ENCODE data around the gene TTC28. TPM values are rescaled to one million over a fixed set of nuclear protein-coding genes. Genes with fewer than 3 reads are reported as not detected.
A peak's percentile ranks its signal among the peaks of the same experiment; 100 is the strongest.

The TTC28 gene
- total RNA-seq, 2 donors from 2014 or later: 94.2 to 170 TPM

DNA sequence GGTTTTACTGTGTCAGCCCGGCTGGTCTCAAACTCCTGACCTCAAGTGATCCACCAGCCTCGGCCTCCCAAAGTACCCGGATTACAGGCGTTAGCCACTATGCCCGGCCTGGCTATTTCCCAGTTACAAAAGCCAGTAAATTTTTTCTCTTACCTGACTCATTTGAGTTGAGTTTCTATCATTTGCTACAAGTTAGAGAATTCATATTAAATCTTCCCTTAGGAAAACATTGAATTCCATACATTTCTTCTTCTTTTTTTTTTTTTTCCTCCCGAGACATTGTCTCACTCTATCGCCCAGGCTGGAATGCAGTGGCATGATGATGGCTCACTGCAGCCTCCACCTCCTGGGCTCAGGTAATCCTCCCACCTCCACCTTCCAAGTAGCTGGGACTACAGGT, 36.0 kb upstream of the TTC28 start:
- TF ChIP-seq, protein P1, sequence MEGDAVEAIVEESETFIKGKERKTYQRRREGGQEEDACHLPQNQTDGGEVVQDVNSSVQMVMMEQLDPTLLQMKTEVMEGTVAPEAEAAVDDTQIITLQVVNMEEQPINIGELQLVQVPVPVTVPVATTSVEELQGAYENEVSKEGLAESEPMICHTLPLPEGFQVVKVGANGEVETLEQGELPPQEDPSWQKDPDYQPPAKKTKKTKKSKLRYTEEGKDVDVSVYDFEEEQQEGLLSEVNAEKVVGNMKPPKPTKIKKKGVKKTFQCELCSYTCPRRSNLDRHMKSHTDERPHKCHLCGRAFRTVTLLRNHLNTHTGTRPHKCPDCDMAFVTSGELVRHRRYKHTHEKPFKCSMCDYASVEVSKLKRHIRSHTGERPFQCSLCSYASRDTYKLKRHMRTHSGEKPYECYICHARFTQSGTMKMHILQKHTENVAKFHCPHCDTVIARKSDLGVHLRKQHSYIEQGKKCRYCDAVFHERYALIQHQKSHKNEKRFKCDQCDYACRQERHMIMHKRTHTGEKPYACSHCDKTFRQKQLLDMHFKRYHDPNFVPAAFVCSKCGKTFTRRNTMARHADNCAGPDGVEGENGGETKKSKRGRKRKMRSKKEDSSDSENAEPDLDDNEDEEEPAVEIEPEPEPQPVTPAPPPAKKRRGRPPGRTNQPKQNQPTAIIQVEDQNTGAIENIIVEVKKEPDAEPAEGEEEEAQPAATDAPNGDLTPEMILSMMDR (IDR thresholded peaks at IDR 0.05): no peak
- H3K27me3 ChIP-seq (replicated peaks; ENCODE audit: insufficient read depth): no peaks in the 10 kb centered on the region
- ATAC-seq (ENCODE audit: insufficient number of reproducible peaks, low FRiP score, low read depth): no peak
- no peak for DNase-seq (ENCODE audit: low spot score)
- no peaks in the 10 kb centered on the region for H3K36me3 ChIP-seq
- H3K4me1 ChIP-seq (ENCODE audit: control insufficient read depth in 1 of 2, low read depth in 2 of 2): peaks cover 0 to 14% of the 10 kb centered on the region in 2 donors
- no peaks in the 10 kb centered on the region for H3K9me3 ChIP-seq
- no peak overlapping the region for H3K4me3 ChIP-seq
- H3K27ac ChIP-seq: no peak overlapping the region

DNA sequence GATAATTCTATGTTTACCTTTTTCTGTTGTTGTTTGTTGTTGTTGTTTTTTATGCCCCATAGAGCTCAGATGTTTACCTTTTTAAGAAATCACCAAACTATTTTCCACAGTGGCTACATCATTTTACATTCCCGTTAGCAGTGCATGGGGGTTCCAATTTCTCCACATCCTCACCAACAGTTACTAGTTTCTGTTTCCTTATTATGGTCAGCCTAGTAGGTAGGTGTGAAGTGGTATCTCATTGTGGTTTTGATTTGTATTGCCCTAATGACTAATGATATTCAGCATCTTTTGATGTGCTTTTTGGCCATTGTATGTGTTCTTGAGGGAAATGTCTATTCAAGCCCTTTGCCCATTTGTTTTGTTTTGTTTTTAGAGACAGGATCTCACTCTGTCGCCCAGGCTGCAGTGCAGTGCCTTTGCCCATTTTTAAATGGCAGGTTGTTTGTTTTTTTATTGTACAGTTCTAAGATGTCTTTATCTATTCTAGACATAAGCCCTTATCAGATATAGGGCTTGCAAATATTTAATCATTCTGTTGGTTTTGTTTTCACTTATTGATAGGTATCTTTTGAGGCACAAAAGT, 34.5 kb upstream of the TTC28 start:
- TF ChIP-seq, protein P1 (IDR thresholded peaks at IDR 0.05): no peak
- Histone ChIP-seq H3K36me3 (no peaks in the 10 kb centered on the region), H3K27me3 (replicated peaks; ENCODE audit: insufficient read depth) (no peaks in the 10 kb centered on the region), H3K9me3 (no peaks in the 10 kb centered on the region), H3K27ac (no peak overlapping the region), H3K4me1 (ENCODE audit: control insufficient read depth in 1 of 2, low read depth in 2 of 2) (peaks cover 0 to 14% of the 10 kb centered on the region in 2 donors), H3K4me3 (no peak overlapping the region)
- ATAC-seq (ENCODE audit: insufficient number of reproducible peaks, low FRiP score, low read depth): no peak
- no peak for DNase-seq (ENCODE audit: low spot score)

DNA sequence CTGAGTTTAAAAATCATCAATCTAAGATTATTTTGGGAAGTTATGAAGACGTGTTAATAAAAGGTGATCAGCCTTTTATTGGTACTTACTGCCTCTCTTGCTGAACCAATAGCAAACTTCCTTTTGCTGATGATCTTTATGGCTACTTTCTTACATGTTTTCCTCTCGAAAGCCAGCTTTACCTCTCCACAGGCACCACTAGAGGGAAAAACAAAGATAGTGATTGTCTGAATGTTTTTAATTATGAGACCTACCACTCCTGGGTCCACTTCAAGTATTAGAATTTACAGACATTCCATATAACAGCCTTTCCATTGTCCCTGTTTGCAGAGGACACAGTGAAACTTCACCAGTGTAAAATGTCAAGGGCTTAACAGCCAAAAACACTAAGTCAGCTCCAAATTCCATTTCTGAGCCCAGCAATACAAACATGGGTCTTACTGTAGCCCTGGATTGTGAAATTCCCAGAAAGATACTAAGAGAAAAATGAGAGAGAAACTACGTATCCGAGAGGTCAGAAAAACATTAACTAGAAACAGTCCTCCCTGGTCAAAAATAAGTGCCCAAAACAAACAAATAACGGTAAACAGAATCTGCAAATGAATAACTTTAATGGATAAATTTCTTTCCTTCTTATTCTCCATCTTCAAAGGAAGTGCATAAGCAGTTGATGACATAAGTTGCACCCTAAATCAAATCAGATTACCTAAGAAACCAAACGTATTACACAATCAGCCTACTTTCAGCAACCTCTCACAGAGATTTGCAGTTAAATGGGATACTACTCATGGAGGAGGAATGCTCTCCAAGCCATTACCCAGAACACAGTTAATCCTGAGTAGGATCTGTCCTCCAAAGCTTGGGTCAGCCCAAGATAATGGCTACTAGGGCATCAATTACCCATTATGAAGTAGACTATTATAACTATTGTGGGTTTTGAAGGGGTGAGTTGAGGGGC, 32.5 kb upstream of the TTC28 start:
- Histone ChIP-seq H3K4me3 (peak overlapping the region; percentile 36), H3K4me1 (ENCODE audit: control insufficient read depth in 1 of 2, low read depth in 2 of 2) (peaks cover 0 to 14% of the 10 kb centered on the region in 2 donors), H3K27ac (peak overlapping the region; percentile 33 to 40), H3K9me3 (no peaks in the 10 kb centered on the region), H3K36me3 (no peaks in the 10 kb centered on the region), H3K27me3 (replicated peaks; ENCODE audit: insufficient read depth) (no peaks in the 10 kb centered on the region)
- DNase-seq (ENCODE audit: low spot score) (no peak), ATAC-seq (ENCODE audit: insufficient number of reproducible peaks, low FRiP score, low read depth) (peak; percentile 86)
- TF ChIP-seq, protein P1 (IDR thresholded peaks at IDR 0.05): no peak

DNA sequence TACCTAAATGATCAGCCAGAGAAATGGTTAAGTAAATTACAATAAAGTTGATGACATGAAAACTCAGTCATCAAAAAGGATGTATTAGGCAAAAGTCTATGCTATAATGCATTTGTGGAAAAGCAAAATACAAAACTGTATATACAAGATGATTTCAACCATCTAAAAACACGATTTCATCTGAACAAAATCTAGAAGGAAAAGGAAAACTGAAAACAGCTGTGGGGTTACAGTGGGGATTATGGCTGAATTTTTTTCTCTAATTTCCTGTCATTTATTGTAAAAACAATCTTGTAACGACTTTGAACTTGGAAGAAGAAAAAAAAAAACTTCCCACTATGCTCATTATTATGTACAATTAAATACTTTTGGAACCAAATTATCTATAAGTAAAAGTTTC, 31.7 kb upstream of the TTC28 start:
- ATAC-seq (ENCODE audit: insufficient number of reproducible peaks, low FRiP score, low read depth): no peak
- no peaks in the 10 kb centered on the region for H3K9me3 ChIP-seq
- DNase-seq (ENCODE audit: low spot score): no peak
- peaks cover 0 to 14% of the 10 kb centered on the region in 2 donors for H3K4me1 ChIP-seq (ENCODE audit: control insufficient read depth in 1 of 2, low read depth in 2 of 2)
- TF ChIP-seq, protein P1 (IDR thresholded peaks at IDR 0.05): no peak
- H3K4me3 ChIP-seq: no peak overlapping the region
- no peaks in the 10 kb centered on the region for H3K27me3 ChIP-seq (replicated peaks; ENCODE audit: insufficient read depth)
- no peaks in the 10 kb centered on the region for H3K36me3 ChIP-seq
- peak overlapping the region in 1 of 2 donors; percentile 33 for H3K27ac ChIP-seq

DNA sequence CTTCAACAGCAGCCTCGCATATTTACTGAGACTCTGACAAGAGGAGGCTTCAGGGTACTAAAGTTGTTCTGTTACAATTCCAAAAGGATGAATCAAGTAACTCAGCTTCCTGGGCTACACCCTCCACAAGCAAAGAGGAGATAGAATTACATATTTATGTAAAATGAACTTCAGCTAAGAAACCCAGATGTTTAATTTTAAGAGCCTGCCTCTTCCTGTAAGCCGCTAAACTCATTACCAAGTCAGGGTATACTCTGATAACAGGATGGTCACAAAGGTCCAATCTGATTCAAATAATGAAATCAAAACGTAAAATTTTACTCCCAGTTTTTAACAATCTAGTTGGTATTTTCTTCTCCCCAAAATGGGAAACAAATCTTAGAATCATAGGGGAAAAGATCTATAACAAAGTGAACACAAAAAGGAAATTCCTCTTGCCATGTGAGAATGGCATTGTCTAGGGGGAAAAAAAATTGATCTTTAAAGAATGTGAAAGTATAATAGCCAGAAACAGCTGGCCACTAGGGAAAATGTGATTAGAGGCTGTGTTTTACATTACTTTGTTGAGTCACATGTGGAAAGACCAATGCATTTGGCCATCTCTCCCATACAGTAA, 31.0 kb upstream of the TTC28 start:
- no peaks in the 10 kb centered on the region for H3K9me3 ChIP-seq
- TF ChIP-seq, protein P1 (IDR thresholded peaks at IDR 0.05): no peak
- ATAC-seq (ENCODE audit: insufficient number of reproducible peaks, low FRiP score, low read depth) (no peak), DNase-seq (ENCODE audit: low spot score) (no peak)
- H3K4me1 ChIP-seq (ENCODE audit: control insufficient read depth in 1 of 2, low read depth in 2 of 2): peaks cover 0 to 14% of the 10 kb centered on the region in 2 donors
- H3K27ac ChIP-seq: peak overlapping the region in 1 of 2 donors; percentile 33
- H3K36me3 ChIP-seq: no peaks in the 10 kb centered on the region
- no peaks in the 10 kb centered on the region for H3K27me3 ChIP-seq (replicated peaks; ENCODE audit: insufficient read depth)
- no peak overlapping the region for H3K4me3 ChIP-seq

All from thoracic aorta (tissue), 2 donors.